ENCODE results near the gene SP110. TPM values are rescaled to one million over a fixed set of nuclear protein-coding genes. Genes with fewer than 3 reads are reported as not detected.
A peak's percentile ranks its signal among the peaks of the same experiment; 100 is the strongest.

Gene SP110
- total RNA-seq, 1 donor from 2014 or later: 61.7 TPM

- H3K4me1 ChIP-seq (ENCODE audit: insufficient read depth, low read length): peaks cover 9% of the 10 kb centered on the region
- no peak overlapping the region for H3K4me3 ChIP-seq (ENCODE audit: insufficient read depth, low read depth, low read length)
- DNase-seq (ENCODE audit: low read depth) (no peak), FAIRE-seq (no peak)
- H3K27ac ChIP-seq (ENCODE audit: low read depth, low read length): no peak overlapping the region
- no peak overlapping the region for H3K9ac ChIP-seq (ENCODE audit: low read length)
- no peak overlapping the region for H3K4me2 ChIP-seq (ENCODE audit: low read length)
- no peak overlapping the region for H2AFZ ChIP-seq (ENCODE audit: low read depth, low read length)
- H3K4me1 Mint-ChIP-seq (ENCODE audit: low read depth, unreplicated experiment): peaks cover 16% of the 10 kb centered on the region
- no peak overlapping the region for H3K4me3 Mint-ChIP-seq (ENCODE audit: unreplicated experiment)
- TF ChIP-seq EZH2 (IDR thresholded peaks at IDR 0.05; ENCODE audit: insufficient read depth, low read length): no peak
- no peak for TF ChIP-seq CTCF (IDR thresholded peaks at IDR 0.05; ENCODE audit: insufficient read depth, low read depth, low read length)
- H3K79me2 ChIP-seq (ENCODE audit: insufficient read depth, low read length): no peaks in the 10 kb centered on the region
- H3K36me3 Mint-ChIP-seq (ENCODE audit: low read depth, unreplicated experiment): peaks cover 2% of the 10 kb centered on the region
- no peaks in the 10 kb centered on the region for H3K27me3 Mint-ChIP-seq (ENCODE audit: low read depth, unreplicated experiment)
- H3K36me3 ChIP-seq (ENCODE audit: insufficient read depth, low read length): no peaks in the 10 kb centered on the region
- peaks cover 12% of the 10 kb centered on the region for H3K9me3 ChIP-seq (ENCODE audit: insufficient read depth, low read depth, low read length)
- no peaks in the 10 kb centered on the region for H4K20me1 ChIP-seq (ENCODE audit: insufficient read depth, low read length)
- H3K9me3 Mint-ChIP-seq (ENCODE audit: unreplicated experiment): peaks cover 6% of the 10 kb centered on the region
- H3K27ac Mint-ChIP-seq (ENCODE audit: unreplicated experiment): no peak overlapping the region
- H3K27me3 ChIP-seq (ENCODE audit: insufficient read depth, low read length): no peaks in the 10 kb centered on the region
Observed at GRCh38 chr2:230135130-230135525, 84.7 kb downstream of the SP110 start.

- Histone ChIP-seq H3K9ac (ENCODE audit: low read length) (no peak overlapping the region), H3K27me3 (ENCODE audit: insufficient read depth, low read length) (no peaks in the 10 kb centered on the region), H2AFZ (ENCODE audit: low read depth, low read length) (no peak overlapping the region), H3K4me3 (ENCODE audit: insufficient read depth, low read depth, low read length) (no peak overlapping the region), H4K20me1 (ENCODE audit: insufficient read depth, low read length) (no peaks in the 10 kb centered on the region), H3K4me2 (ENCODE audit: low read length) (no peak overlapping the region), H3K27ac (ENCODE audit: low read depth, low read length) (peak overlapping the region; percentile 3), H3K36me3 (ENCODE audit: insufficient read depth, low read length) (no peaks in the 10 kb centered on the region), H3K4me1 (ENCODE audit: insufficient read depth, low read length) (peaks cover 9% of the 10 kb centered on the region), H3K9me3 (ENCODE audit: insufficient read depth, low read depth, low read length) (peaks cover 12% of the 10 kb centered on the region), H3K79me2 (ENCODE audit: insufficient read depth, low read length) (no peaks in the 10 kb centered on the region)
- Mint-ChIP-seq H3K27ac (ENCODE audit: unreplicated experiment) (no peak overlapping the region), H3K27me3 (ENCODE audit: low read depth, unreplicated experiment) (no peaks in the 10 kb centered on the region), H3K4me1 (ENCODE audit: low read depth, unreplicated experiment) (peaks cover 16% of the 10 kb centered on the region), H3K9me3 (ENCODE audit: unreplicated experiment) (peaks cover 6% of the 10 kb centered on the region), H3K4me3 (ENCODE audit: unreplicated experiment) (no peak overlapping the region), H3K36me3 (ENCODE audit: low read depth, unreplicated experiment) (peaks cover 2% of the 10 kb centered on the region)
- no peak for TF ChIP-seq CTCF (IDR thresholded peaks at IDR 0.05; ENCODE audit: insufficient read depth, low read depth, low read length)
- DNase-seq (ENCODE audit: low read depth): peak; percentile 87
- no peak for FAIRE-seq
Observed at GRCh38 chr2:230134496-230135129, 85.2 kb downstream of the SP110 start.

- H3K4me3 ChIP-seq (ENCODE audit: insufficient read depth, low read depth, low read length): no peak overlapping the region
- no peaks in the 10 kb centered on the region for H3K79me2 ChIP-seq (ENCODE audit: insufficient read depth, low read length)
- Mint-ChIP-seq H3K9me3 (ENCODE audit: unreplicated experiment) (peaks cover 6% of the 10 kb centered on the region), H3K4me1 (ENCODE audit: low read depth, unreplicated experiment) (peaks cover 2% of the 10 kb centered on the region), H3K27ac (ENCODE audit: unreplicated experiment) (no peak overlapping the region), H3K4me3 (ENCODE audit: unreplicated experiment) (no peak overlapping the region), H3K36me3 (ENCODE audit: low read depth, unreplicated experiment) (peaks cover 2% of the 10 kb centered on the region), H3K27me3 (ENCODE audit: low read depth, unreplicated experiment) (peaks cover 2% of the 10 kb centered on the region)
- no peaks in the 10 kb centered on the region for H3K27me3 ChIP-seq (ENCODE audit: insufficient read depth, low read length)
- H3K9me3 ChIP-seq (ENCODE audit: insufficient read depth, low read depth, low read length): peaks cover 12% of the 10 kb centered on the region
- peak overlapping the region; percentile 28 for H2AFZ ChIP-seq (ENCODE audit: low read depth, low read length)
- no peaks in the 10 kb centered on the region for H3K36me3 ChIP-seq (ENCODE audit: insufficient read depth, low read length)
- H4K20me1 ChIP-seq (ENCODE audit: insufficient read depth, low read length): no peaks in the 10 kb centered on the region
- FAIRE-seq: no peak
- DNase-seq (ENCODE audit: low read depth): no peak
- H3K4me1 ChIP-seq (ENCODE audit: insufficient read depth, low read length): peaks cover 3% of the 10 kb centered on the region
- TF ChIP-seq CTCF (IDR thresholded peaks at IDR 0.05; ENCODE audit: insufficient read depth, low read depth, low read length): no peak
- TF ChIP-seq EZH2 (IDR thresholded peaks at IDR 0.05; ENCODE audit: insufficient read depth, low read length): no peak
- no peak overlapping the region for H3K4me2 ChIP-seq (ENCODE audit: low read length)
- no peak overlapping the region for H3K9ac ChIP-seq (ENCODE audit: low read length)
- H3K27ac ChIP-seq (ENCODE audit: low read depth, low read length): no peak overlapping the region
Observed at GRCh38 chr2:230131366-230131765, 88.4 kb downstream of the SP110 start.

Data from astrocyte (in vitro differentiated cells and primary cell).